Smooth muscle cell (in vitro differentiated cells): Measurements from ENCODE around the gene CCDC191. TPM values are rescaled to one million over a fixed set of nuclear protein-coding genes. Genes with fewer than 3 reads are reported as not detected.

Experiments
- DNase-seq: peaks from one replicate; lab custom pipeline; 2025; ENCODE audit not compliant: unreplicated experiment; lab: John Stamatoyannopoulos, UW
- H2AFZ ChIP-seq: fragments of 200-600 bp; sonication (generic); 2 replicates; pipeline ENCODE4 v1.6.0; 2016; ENCODE audit warnings: antibody characterized with exemption, low read depth, mild to moderate bottlenecking
- H3F3A ChIP-seq: fragments of 200-600 bp; sonication (generic); 2 replicates; pipeline ENCODE4 v1.6.0; 2017; ENCODE audit warnings: antibody characterized with exemption, low read depth
- H3K27ac ChIP-seq: fragments of 200-600 bp; sonication (generic); 2 replicates; pipeline ENCODE4 v1.5.1; 2016; ENCODE audit warnings: low read depth, mild to moderate bottlenecking
- H3K27me3 ChIP-seq: fragments of 200-600 bp; sonication (generic); 2 replicates; pipeline ENCODE4 v1.6.1; 2016; ENCODE audit warnings: low read depth, mild to moderate bottlenecking
- H3K36me3 ChIP-seq: fragments of 200-600 bp; sonication (generic); 2 replicates; pipeline ENCODE4 v1.5.1; 2016; ENCODE audit warnings: low read depth
- H3K4me1 ChIP-seq: fragments of 200-600 bp; sonication (generic); 2 replicates; pipeline ENCODE4 v1.5.1; 2016; ENCODE audit warnings: low read depth
- H3K4me2 ChIP-seq: fragments of 200-600 bp; sonication (generic); 2 replicates; pipeline ENCODE4 v1.6.0; 2016; ENCODE audit warnings: mild to moderate bottlenecking
- H3K4me3 ChIP-seq: fragments of 200-600 bp; sonication (generic); 2 replicates; pipeline ENCODE4 v1.5.1; 2016; ENCODE audit warnings: mild to moderate bottlenecking
- H3K79me2 ChIP-seq: fragments of 200-600 bp; sonication (generic); 2 replicates; pipeline ENCODE4 v1.6.0; 2016; ENCODE audit warnings: low read depth, mild to moderate bottlenecking
- H3K9ac ChIP-seq: fragments of 200-600 bp; sonication (generic); 2 replicates; pipeline ENCODE4 v1.6.0; 2016; ENCODE audit warnings: low read depth
- H3K9me3 ChIP-seq: fragments of 200-600 bp; sonication (generic); replicated peaks from 2 replicates; pipeline ENCODE4 v1.5.1; 2016; ENCODE audit warnings: low read depth
- H4K20me1 ChIP-seq: fragments of 200-600 bp; sonication (generic); 2 replicates; pipeline ENCODE4 v1.6.0; 2016; ENCODE audit warnings: low read depth
- CTCF ChIP-seq: fragments of 200-600 bp; sonication (generic); IDR thresholded peaks from 2 replicates; pipeline ENCODE4 v1.5.1; 2017; ENCODE audit warnings: borderline replicate concordance, mild to moderate bottlenecking, antibody characterized with exemption; ENCODE audit not compliant: insufficient read depth, poor library complexity, severe bottlenecking
- WGBS: methylation state at CpG from one replicate; pipeline ENCODE4 v1.1.7; 2016; ENCODE audit warnings: low lambda C conversion rate; 5-methylcytosine and 5-hydroxymethylcytosine counted together
- polyA plus RNA-seq: library from polyadenylated mRNA; unstranded; fragments of >200 nt; fragmentation: Nextera tagmentation; extraction: Ambion mirVana; gene quantifications from 2 replicates; pipeline ENCODE4 v1.2.1, GENCODE V29; 2016
- total RNA-seq: library from RNA; depleted of rRNA; stranded (reverse); fragments of >200 nt; gene quantifications from 2 replicates; pipeline ENCODE4 v1.2.3, GENCODE V29; 2014

CCDC191 gene
- total and polyA plus RNA-seq, 2 experiments from 2014 or later = 1.2 to 7.4 TPM

GRCh38 chr3:113981803-113982202 lies 74.5 kb downstream of the CCDC191 start:
- Histone ChIP-seq H3K4me1 (peaks cover 8% of the 10 kb centered on the region), H3K79me2 (no peaks in the 10 kb centered on the region), H3K27me3 (no peaks in the 10 kb centered on the region), H3F3A (no peaks in the 10 kb centered on the region), H4K20me1 (no peaks in the 10 kb centered on the region), H3K36me3 (no peaks in the 10 kb centered on the region), H3K9me3 (no peaks in the 10 kb centered on the region), H3K4me2 (no peak overlapping the region), H2AFZ (no peak overlapping the region), H3K27ac (no peak overlapping the region), H3K4me3 (no peak overlapping the region), H3K9ac (no peak overlapping the region)
- no peak for TF ChIP-seq CTCF
- DNase-seq = no peak

GRCh38 chr3:113979916-113980315 lies 76.4 kb downstream of the CCDC191 start:
- Histone ChIP-seq H3K9ac (no peak overlapping the region), H2AFZ (no peak overlapping the region), H4K20me1 (no peaks in the 10 kb centered on the region), H3F3A (no peaks in the 10 kb centered on the region), H3K27ac (no peak overlapping the region), H3K4me3 (no peak overlapping the region), H3K9me3 (no peaks in the 10 kb centered on the region), H3K4me1 (no peaks in the 10 kb centered on the region), H3K79me2 (no peaks in the 10 kb centered on the region), H3K27me3 (no peaks in the 10 kb centered on the region), H3K4me2 (no peak overlapping the region), H3K36me3 (peaks cover under 1% of the 10 kb centered on the region)
- TF ChIP-seq CTCF = no peak
- WGBS = 85% methylated on average over 1 of the region's 1 CpG
- no peak for DNase-seq

GRCh38 chr3:113977822-113978221 lies 78.5 kb downstream of the CCDC191 start:
- Histone ChIP-seq H3K36me3 (peaks cover 4% of the 10 kb centered on the region), H3K9me3 (peaks cover 6% of the 10 kb centered on the region), H3K4me3 (no peak overlapping the region), H3K4me1 (no peaks in the 10 kb centered on the region), H4K20me1 (no peaks in the 10 kb centered on the region), H3K9ac (no peak overlapping the region), H3K79me2 (no peaks in the 10 kb centered on the region), H2AFZ (no peak overlapping the region), H3F3A (no peaks in the 10 kb centered on the region), H3K4me2 (no peak overlapping the region), H3K27ac (no peak overlapping the region), H3K27me3 (no peaks in the 10 kb centered on the region)
- TF ChIP-seq CTCF = no peak
- no peak for DNase-seq
- WGBS = 94% methylated on average over 4 of the region's 4 CpGs

GRCh38 chr3:113968986-113969385 lies 87.3 kb downstream of the CCDC191 start:
- H3K9me3 ChIP-seq = peaks cover 6% of the 10 kb centered on the region
- H3K36me3 ChIP-seq = no peaks in the 10 kb centered on the region
- TF ChIP-seq CTCF = no peak
- no peak overlapping the region for H3K27ac ChIP-seq
- no peaks in the 10 kb centered on the region for H4K20me1 ChIP-seq
- no peaks in the 10 kb centered on the region for H3F3A ChIP-seq
- no peak overlapping the region for H3K4me2 ChIP-seq
- no peak for DNase-seq
- 69% methylated on average over 2 of the region's 2 CpGs for WGBS
- no peaks in the 10 kb centered on the region for H3K4me1 ChIP-seq
- no peak overlapping the region for H3K4me3 ChIP-seq
- H2AFZ ChIP-seq = no peak overlapping the region
- no peaks in the 10 kb centered on the region for H3K27me3 ChIP-seq
- no peak overlapping the region for H3K9ac ChIP-seq
- no peaks in the 10 kb centered on the region for H3K79me2 ChIP-seq
